Vein endothelial cell (primary cell): ENCODE results near the gene MGRN1. TPM values are rescaled to one million over a fixed set of nuclear protein-coding genes. Genes with fewer than 3 reads are reported as not detected.

Experiments
- small RNA-seq: library from RNA; depleted of rRNA; stranded (forward); fragments of <200 nt; gene quantifications from one replicate; pipeline ENCODE3, GENCODE V24; 2012
- total RNA-seq: library from RNA; depleted of rRNA; stranded (reverse); fragments of >200 nt; gene quantifications from 2 replicates; pipeline ENCODE4 v1.2.3, GENCODE V29; 2012

The MGRN1 gene
- total RNA-seq: 50.6 and 53.2 TPM in 2 replicates

DNA sequence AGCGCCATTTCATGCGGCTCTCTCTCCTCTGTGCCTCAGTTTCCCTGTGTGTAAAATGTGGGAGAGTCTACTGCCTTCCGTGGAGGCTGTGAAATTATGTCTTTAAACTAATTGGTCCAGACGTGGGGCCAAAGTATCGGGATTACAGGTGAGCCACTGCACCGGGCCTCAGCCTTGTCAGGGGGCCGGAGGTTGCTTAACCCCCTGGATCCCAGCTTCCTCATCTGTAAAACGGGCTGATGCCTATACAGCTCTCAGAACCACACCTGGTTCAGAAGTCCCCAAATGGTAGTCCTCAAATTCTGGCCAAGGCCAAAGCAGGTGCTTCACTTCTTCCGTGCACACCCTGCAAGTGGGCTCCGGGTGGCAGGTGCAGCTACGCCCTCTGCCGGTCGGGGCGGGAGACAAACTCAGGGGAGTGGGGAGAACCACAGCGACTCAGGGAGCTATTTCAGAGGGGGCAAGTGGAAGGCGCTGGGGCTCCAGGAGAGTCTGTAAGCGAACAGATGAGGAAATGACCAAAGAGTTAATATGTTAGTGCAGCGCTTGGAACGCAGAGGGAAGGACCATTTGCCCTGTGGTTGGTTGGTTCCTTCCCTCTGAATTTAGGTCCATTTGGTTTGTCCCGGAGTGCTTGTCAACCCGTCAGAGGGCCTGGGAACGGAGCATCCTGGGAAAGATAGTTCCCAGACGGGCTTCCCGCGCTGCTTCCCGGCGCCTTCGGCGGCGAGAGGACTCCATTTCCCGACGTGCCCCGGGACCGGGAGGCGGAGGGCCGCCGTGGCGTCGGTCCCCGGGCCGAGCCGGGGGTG, at the start of gene MGRN1:
Gene MGRN1, plus strand, starts transcription at position 812 of the 812 bp plus-strand sequence. CDS start 135 bp downstream, outside the sequence.

GRCh38 chr16:4614571-4615383, 9.8 kb upstream of the MGRN1 start, which contains the start of gene UBALD1:
Gene UBALD1, minus strand, starts transcription at chr16:4614888. Its CDS starts 91 bp downstream, at chr16:4614797.

GRCh38 chr16:4693296-4693955, 68.8 kb downstream of the MGRN1 start, which contains the start of gene NUDT16L1:
Gene NUDT16L1, plus strand, starts transcription at chr16:4693562. Its CDS starts 165 bp downstream, at chr16:4693727.

GRCh38 chr16:4734063-4734729, 109.6 kb downstream of the MGRN1 start, which contains the start of the genes ANKS3 and DNAAF8:
Gene ANKS3, minus strand, starts transcription at chr16:4734271. Its CDS starts 4,122 bp downstream, at chr16:4730149.
Gene DNAAF8, plus strand, starts transcription at chr16:4734537. Its CDS starts 1,978 bp downstream, at chr16:4736515.

Small RNA genes within 50 kb of the gene (small RNA-seq; reads per million reads assigned to genes)
- gene MIR6769A: 0.29 reads per million, percentile 8 among the genes with 10 or more reads in this experiment
- gene RN7SL850P: not detected

Other genes with a start within 250 kb of the MGRN1 start
- 63.0 and 67.0 TPM in 2 replicates for gene CORO7, start 208.2 kb upstream of the MGRN1 start, total RNA-seq
- gene DNAJA3, start 199.0 kb upstream of the MGRN1 start, total RNA-seq: 37.2 and 44.9 TPM in 2 replicates
- gene NMRAL1, start 150.2 kb upstream of the MGRN1 start, total RNA-seq: 56.6 and 96.4 TPM in 2 replicates
- gene HMOX2, start 148.4 kb upstream of the MGRN1 start, total RNA-seq: 143 and 164 TPM in 2 replicates
- gene CDIP1, start 86.1 kb upstream of the MGRN1 start, total RNA-seq: 12.7 and 18.9 TPM in 2 replicates
- not detected in 2 replicates for gene C16orf96, start 68.5 kb upstream of the MGRN1 start, total RNA-seq
- gene UBALD1, start 9.9 kb upstream of the MGRN1 start, total RNA-seq: 8.6 and 12.7 TPM in 2 replicates
- 23.8 and 27.4 TPM in 2 replicates for gene NUDT16L1, start 68.7 kb downstream of the MGRN1 start, total RNA-seq
- gene ANKS3, start 109.4 kb downstream of the MGRN1 start, total RNA-seq: 16.3 and 19.7 TPM in 2 replicates
- gene DNAAF8, start 109.7 kb downstream of the MGRN1 start, total RNA-seq: 0.48 and 1.3 TPM in 2 replicates
- gene ZNF500, start 142.3 kb downstream of the MGRN1 start, total RNA-seq: 11.4 and 14.1 TPM in 2 replicates
- gene SEPTIN12, start 163.5 kb downstream of the MGRN1 start, total RNA-seq: not detected in 2 replicates
- gene SMIM22, start 170.5 kb downstream of the MGRN1 start, total RNA-seq: not detected in 2 replicates
- gene ROGDI, start 177.8 kb downstream of the MGRN1 start, total RNA-seq: 13.1 and 14.7 TPM in 2 replicates
- gene GLYR1, start 222.5 kb downstream of the MGRN1 start, total RNA-seq: 67.2 and 69.6 TPM in 2 replicates
- gene UBN1, start 222.7 kb downstream of the MGRN1 start, total RNA-seq: 48.2 and 59.1 TPM in 2 replicates